ENCODE measurements around the gene FAM53C.
"Not testable (repeated sequence)": the region's sequence is repeated elsewhere in the genome, so short reads cannot be mapped to it uniquely, and the experiment has no call there.

FAM53C gene

GRCh38 chr5:138337685-138338410, at the start of gene FAM53C:
Gene FAM53C (plus strand): TSS chr5:138338266. CDS start chr5:138341336, 3,070 bp downstream.
- DNase-seq, result peak; percentile 70 to 100 (median 92)

GRCh38 chr5:138289296-138289695, 48.8 kb upstream of the FAM53C start:
- DNase-seq, result no peak

GRCh38 chr5:138303372-138303771, 34.7 kb upstream of the FAM53C start:
- no peak for DNase-seq

- no peak for DNase-seq
Measured at GRCh38 chr5:138305797-138306196, 32.3 kb upstream of the FAM53C start.

GRCh38 chr5:138315751-138316278, 22.3 kb upstream of the FAM53C start:
- no peak for DNase-seq

- no peak for DNase-seq
Measured at GRCh38 chr5:138316355-138316754, 21.7 kb upstream of the FAM53C start.

GRCh38 chr5:138318211-138318610, 19.9 kb upstream of the FAM53C start:
- not testable (repeated sequence) for DNase-seq

- no peak for DNase-seq
Measured at GRCh38 chr5:138330813-138331448, 7.1 kb upstream of the FAM53C start.

- peak; percentile 44 to 98 (median 93) for DNase-seq
Measured at GRCh38 chr5:138331449-138332368, 6.4 kb upstream of the FAM53C start, which contains the start of gene CDC25C. Gene CDC25C (minus strand): TSS chr5:138331804. CDS start chr5:138331180, 624 bp downstream.

- DNase-seq, result no peak
Measured at GRCh38 chr5:138334867-138335447, 3.1 kb upstream of the FAM53C start.

GRCh38 chr5:138336952-138337684, 948 bp upstream of the FAM53C start:
- peak in 29 of 51 donors; percentile 70 to 97 (median 83) for DNase-seq

- DNase-seq, result peak in 4 of 51 donors; percentile 32 to 43 (median 39)
Measured at GRCh38 chr5:138338411-138339090, 485 bp downstream of the FAM53C start.

- peak in 14 of 51 donors; percentile 4 to 69 (median 18) for DNase-seq
Measured at GRCh38 chr5:138339091-138339456, 1.0 kb downstream of the FAM53C start.

GRCh38 chr5:138339464-138339863, 1.4 kb downstream of the FAM53C start:
- DNase-seq, result no peak

- no peak for DNase-seq
Measured at GRCh38 chr5:138340008-138340407, 1.9 kb downstream of the FAM53C start.

GRCh38 chr5:138344887-138345622, 7.0 kb downstream of the FAM53C start:
- no peak for DNase-seq

GRCh38 chr5:138346889-138347288, 8.8 kb downstream of the FAM53C start:
- no peak for DNase-seq

- no peak for DNase-seq
Measured at GRCh38 chr5:138349852-138350562, 11.9 kb downstream of the FAM53C start.

- no peak for DNase-seq
Measured at GRCh38 chr5:138350563-138350890, 12.5 kb downstream of the FAM53C start.

Data from hypothalamus (tissue), 51 donors.